Loucy (cell line): ENCODE data around the gene DTX1.

Experiments
- CTCF ChIP-seq: fragments of 200-600 bp; sonication (generic); conservative IDR thresholded peaks from 2 replicates; pipeline ENCODE4 v1.5.1; 2014; ENCODE audit warnings: mild to moderate bottlenecking, antibody characterized with exemption, low read length
- EZH2phosphoT487 ChIP-seq: fragments of 200-600 bp; IDR thresholded peaks from 2 replicates; pipeline ENCODE4 v1.6.1; 2018; ENCODE audit warnings: antibody characterized with exemption, mild to moderate bottlenecking, moderate library complexity, borderline replicate concordance

- TF ChIP-seq CTCF, result no peak
- no peak for TF ChIP-seq EZH2phosphoT487
These were observed 54.7 kb downstream of the DTX1 start for GRCh38 chr12:113111247-113111646.
